Body of pancreas (tissue), 4 donors: ENCODE measurements around the gene GALNT15.

Experiments
- CTCF ChIP-seq, 7 experiments: fragments of 450-650 bp in 4 of 7; fragments of 200-600 bp in 3 of 7; sonication (generic) in 3 of 7; IDR thresholded peaks; one replicate each; pipeline ENCODE4 v1.5.1; 2016 to 2019; ENCODE audit warnings: antibody characterized with exemption in 7 of 7
- POLR2A ChIP-seq, 3 donors: fragments of 450-650 bp; IDR thresholded peaks; one replicate each; pipeline ENCODE4 v1.6.1; 2016; ENCODE audit warnings: antibody characterized with exemption in 3 of 3, mild to moderate bottlenecking in 2 of 3

- TF ChIP-seq CTCF (IDR thresholded peaks at IDR 0.05) (no peak), POLR2A (IDR thresholded peaks at IDR 0.05) (no peak)
Observed at GRCh38 chr3:16132928-16133327, 41.6 kb upstream of the GALNT15 start.
